ENCODE data around the gene CRYBB1. TPM values are rescaled to one million over a fixed set of nuclear protein-coding genes. Genes with fewer than 3 reads are reported as not detected.

CRYBB1 gene
- total and polyA plus RNA-seq, 2 experiments from 2014 or later = 1.6 to 3.7 TPM

- Histone ChIP-seq H3K27me3 (ENCODE audit: insufficient read depth) (no peaks in the 10 kb centered on the region), H2AFZ (no peak overlapping the region), H3K4me1 (ENCODE audit: insufficient read depth) (peaks cover 77% of the 10 kb centered on the region), H3K4me2 (peak overlapping the region; percentile 45), H3F3A (replicated peaks; ENCODE audit: low read depth) (peaks cover 13% of the 10 kb centered on the region), H3K79me2 (replicated peaks; ENCODE audit: insufficient read depth) (peaks cover 90% of the 10 kb centered on the region), H3K27ac (ENCODE audit: low read depth) (peak overlapping the region; percentile 95), H4K20me1 (replicated peaks; ENCODE audit: insufficient read depth) (no peaks in the 10 kb centered on the region; the same call in 1 of the 2 replicates), H3K36me3 (ENCODE audit: insufficient read depth) (no peaks in the 10 kb centered on the region), H3K9me2 (ENCODE audit: insufficient read depth) (no peaks in the 10 kb centered on the region), H3K4me3 (peak overlapping the region; percentile 16)
- ATAC-seq (peak; percentile 71), DNase-seq (ENCODE audit: low spot score) (peak; percentile 92)
- Mint-ChIP-seq H3K4me3 (peak overlapping the region; percentile 55), H3K9me3 (peaks cover 2% of the 10 kb centered on the region; the same call in 2 of the 3 replicates), H3K27ac (peak overlapping the region; percentile 99), H3K4me1 (peaks cover 83% of the 10 kb centered on the region), H3K36me3 (ENCODE audit: low read depth) (peaks cover 37% of the 10 kb centered on the region), H3K27me3 (ENCODE audit: insufficient read depth, low read depth, poor library complexity) (peaks cover 7% of the 10 kb centered on the region)
- TF ChIP-seq, protein P1, sequence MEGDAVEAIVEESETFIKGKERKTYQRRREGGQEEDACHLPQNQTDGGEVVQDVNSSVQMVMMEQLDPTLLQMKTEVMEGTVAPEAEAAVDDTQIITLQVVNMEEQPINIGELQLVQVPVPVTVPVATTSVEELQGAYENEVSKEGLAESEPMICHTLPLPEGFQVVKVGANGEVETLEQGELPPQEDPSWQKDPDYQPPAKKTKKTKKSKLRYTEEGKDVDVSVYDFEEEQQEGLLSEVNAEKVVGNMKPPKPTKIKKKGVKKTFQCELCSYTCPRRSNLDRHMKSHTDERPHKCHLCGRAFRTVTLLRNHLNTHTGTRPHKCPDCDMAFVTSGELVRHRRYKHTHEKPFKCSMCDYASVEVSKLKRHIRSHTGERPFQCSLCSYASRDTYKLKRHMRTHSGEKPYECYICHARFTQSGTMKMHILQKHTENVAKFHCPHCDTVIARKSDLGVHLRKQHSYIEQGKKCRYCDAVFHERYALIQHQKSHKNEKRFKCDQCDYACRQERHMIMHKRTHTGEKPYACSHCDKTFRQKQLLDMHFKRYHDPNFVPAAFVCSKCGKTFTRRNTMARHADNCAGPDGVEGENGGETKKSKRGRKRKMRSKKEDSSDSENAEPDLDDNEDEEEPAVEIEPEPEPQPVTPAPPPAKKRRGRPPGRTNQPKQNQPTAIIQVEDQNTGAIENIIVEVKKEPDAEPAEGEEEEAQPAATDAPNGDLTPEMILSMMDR (conservative IDR thresholded peaks at IDR 0.05; ENCODE audit: low read depth in 2 of 2) = no peak
- no peak for TF ChIP-seq POLR2AphosphoS5 (IDR thresholded peaks at IDR 0.05; ENCODE audit: low read depth)
- TF ChIP-seq EZH2 (IDR thresholded peaks at IDR 0.05; ENCODE audit: low read depth, unreplicated experiment) = no peak
- TF ChIP-seq, protein P2, sequence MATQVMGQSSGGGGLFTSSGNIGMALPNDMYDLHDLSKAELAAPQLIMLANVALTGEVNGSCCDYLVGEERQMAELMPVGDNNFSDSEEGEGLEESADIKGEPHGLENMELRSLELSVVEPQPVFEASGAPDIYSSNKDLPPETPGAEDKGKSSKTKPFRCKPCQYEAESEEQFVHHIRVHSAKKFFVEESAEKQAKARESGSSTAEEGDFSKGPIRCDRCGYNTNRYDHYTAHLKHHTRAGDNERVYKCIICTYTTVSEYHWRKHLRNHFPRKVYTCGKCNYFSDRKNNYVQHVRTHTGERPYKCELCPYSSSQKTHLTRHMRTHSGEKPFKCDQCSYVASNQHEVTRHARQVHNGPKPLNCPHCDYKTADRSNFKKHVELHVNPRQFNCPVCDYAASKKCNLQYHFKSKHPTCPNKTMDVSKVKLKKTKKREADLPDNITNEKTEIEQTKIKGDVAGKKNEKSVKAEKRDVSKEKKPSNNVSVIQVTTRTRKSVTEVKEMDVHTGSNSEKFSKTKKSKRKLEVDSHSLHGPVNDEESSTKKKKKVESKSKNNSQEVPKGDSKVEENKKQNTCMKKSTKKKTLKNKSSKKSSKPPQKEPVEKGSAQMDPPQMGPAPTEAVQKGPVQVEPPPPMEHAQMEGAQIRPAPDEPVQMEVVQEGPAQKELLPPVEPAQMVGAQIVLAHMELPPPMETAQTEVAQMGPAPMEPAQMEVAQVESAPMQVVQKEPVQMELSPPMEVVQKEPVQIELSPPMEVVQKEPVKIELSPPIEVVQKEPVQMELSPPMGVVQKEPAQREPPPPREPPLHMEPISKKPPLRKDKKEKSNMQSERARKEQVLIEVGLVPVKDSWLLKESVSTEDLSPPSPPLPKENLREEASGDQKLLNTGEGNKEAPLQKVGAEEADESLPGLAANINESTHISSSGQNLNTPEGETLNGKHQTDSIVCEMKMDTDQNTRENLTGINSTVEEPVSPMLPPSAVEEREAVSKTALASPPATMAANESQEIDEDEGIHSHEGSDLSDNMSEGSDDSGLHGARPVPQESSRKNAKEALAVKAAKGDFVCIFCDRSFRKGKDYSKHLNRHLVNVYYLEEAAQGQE (IDR thresholded peaks at IDR 0.05; ENCODE audit: unreplicated experiment) = no peak
- TF ChIP-seq STAT1 (IDR thresholded peaks at IDR 0.05; ENCODE audit: unreplicated experiment) = no peak
- 0 out of 2 replicates have a peak, but pooled peaks have one; percentile 10 for TF ChIP-seq NANOG (IDR thresholded peaks at IDR 0.05; ENCODE audit: borderline replicate concordance)
- TF ChIP-seq, protein P3, sequence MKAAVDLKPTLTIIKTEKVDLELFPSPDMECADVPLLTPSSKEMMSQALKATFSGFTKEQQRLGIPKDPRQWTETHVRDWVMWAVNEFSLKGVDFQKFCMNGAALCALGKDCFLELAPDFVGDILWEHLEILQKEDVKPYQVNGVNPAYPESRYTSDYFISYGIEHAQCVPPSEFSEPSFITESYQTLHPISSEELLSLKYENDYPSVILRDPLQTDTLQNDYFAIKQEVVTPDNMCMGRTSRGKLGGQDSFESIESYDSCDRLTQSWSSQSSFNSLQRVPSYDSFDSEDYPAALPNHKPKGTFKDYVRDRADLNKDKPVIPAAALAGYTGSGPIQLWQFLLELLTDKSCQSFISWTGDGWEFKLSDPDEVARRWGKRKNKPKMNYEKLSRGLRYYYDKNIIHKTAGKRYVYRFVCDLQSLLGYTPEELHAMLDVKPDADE (IDR thresholded peaks at IDR 0.05) = peak; percentile 70
- TF ChIP-seq, protein P4, sequence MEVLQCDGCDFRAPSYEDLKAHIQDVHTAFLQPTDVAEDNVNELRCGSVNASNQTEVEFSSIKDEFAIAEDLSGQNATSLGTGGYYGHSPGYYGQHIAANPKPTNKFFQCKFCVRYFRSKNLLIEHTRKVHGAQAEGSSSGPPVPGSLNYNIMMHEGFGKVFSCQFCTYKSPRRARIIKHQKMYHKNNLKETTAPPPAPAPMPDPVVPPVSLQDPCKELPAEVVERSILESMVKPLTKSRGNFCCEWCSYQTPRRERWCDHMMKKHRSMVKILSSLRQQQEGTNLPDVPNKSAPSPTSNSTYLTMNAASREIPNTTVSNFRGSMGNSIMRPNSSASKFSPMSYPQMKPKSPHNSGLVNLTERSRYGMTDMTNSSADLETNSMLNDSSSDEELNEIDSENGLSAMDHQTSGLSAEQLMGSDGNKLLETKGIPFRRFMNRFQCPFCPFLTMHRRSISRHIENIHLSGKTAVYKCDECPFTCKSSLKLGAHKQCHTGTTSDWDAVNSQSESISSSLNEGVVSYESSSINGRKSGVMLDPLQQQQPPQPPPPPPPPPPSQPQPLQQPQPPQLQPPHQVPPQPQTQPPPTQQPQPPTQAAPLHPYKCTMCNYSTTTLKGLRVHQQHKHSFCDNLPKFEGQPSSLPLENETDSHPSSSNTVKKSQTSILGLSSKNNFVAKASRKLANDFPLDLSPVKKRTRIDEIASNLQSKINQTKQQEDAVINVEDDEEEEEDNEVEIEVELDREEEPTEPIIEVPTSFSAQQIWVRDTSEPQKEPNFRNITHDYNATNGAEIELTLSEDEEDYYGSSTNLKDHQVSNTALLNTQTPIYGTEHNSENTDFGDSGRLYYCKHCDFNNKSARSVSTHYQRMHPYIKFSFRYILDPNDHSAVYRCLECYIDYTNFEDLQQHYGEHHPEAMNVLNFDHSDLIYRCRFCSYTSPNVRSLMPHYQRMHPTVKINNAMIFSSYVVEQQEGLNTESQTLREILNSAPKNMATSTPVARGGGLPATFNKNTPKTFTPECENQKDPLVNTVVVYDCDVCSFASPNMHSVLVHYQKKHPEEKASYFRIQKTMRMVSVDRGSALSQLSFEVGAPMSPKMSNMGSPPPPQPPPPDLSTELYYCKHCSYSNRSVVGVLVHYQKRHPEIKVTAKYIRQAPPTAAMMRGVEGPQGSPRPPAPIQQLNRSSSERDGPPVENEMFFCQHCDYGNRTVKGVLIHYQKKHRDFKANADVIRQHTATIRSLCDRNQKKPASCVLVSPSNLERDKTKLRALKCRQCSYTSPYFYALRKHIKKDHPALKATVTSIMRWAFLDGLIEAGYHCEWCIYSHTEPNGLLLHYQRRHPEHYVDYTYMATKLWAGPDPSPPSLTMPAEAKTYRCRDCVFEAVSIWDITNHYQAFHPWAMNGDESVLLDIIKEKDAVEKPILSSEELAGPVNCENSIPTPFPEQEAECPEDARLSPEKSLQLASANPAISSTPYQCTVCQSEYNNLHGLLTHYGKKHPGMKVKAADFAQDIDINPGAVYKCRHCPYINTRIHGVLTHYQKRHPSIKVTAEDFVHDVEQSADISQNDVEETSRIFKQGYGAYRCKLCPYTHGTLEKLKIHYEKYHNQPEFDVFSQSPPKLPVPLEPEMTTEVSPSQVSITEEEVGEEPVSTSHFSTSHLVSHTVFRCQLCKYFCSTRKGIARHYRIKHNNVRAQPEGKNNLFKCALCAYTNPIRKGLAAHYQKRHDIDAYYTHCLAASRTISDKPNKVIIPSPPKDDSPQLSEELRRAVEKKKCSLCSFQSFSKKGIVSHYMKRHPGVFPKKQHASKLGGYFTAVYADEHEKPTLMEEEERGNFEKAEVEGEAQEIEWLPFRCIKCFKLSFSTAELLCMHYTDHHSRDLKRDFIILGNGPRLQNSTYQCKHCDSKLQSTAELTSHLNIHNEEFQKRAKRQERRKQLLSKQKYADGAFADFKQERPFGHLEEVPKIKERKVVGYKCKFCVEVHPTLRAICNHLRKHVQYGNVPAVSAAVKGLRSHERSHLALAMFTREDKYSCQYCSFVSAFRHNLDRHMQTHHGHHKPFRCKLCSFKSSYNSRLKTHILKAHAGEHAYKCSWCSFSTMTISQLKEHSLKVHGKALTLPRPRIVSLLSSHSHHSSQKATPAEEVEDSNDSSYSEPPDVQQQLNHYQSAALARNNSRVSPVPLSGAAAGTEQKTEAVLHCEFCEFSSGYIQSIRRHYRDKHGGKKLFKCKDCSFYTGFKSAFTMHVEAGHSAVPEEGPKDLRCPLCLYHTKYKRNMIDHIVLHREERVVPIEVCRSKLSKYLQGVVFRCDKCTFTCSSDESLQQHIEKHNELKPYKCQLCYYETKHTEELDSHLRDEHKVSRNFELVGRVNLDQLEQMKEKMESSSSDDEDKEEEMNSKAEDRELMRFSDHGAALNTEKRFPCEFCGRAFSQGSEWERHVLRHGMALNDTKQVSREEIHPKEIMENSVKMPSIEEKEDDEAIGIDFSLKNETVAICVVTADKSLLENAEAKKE (CRISPR knock-in tag; IDR thresholded peaks at IDR 0.05) = peak; percentile 70
- no peak for TF ChIP-seq EZH2phosphoT487 (IDR thresholded peaks at IDR 0.05; ENCODE audit: unreplicated experiment)
- no peak for TF ChIP-seq JUNB (IDR thresholded peaks at IDR 0.05; ENCODE audit: unreplicated experiment)
- TF ChIP-seq ZNF331 (CRISPR knock-in tag; IDR thresholded peaks at IDR 0.05; ENCODE audit: low read depth) = peak; percentile 29; the same call in 1 of the 2 replicates
- no peak for TF ChIP-seq ZNF114 (CRISPR knock-in tag; IDR thresholded peaks at IDR 0.05)
- peak; percentile 55; the same call in 1 of the 2 replicates for TF ChIP-seq CREB1 (CRISPR knock-in tag; IDR thresholded peaks at IDR 0.05; ENCODE audit: low read depth)
These were observed 49.6 kb downstream of the CRYBB1 start for GRCh38 chr22:26568207-26568706.
